H1 (cell line): ENCODE measurements around the gene FAM114A2. TPM values are rescaled to one million over a fixed set of nuclear protein-coding genes. Genes with fewer than 3 reads are reported as not detected.

Experiments
- CTCF ChIA-PET: fragments of 300-600 bp; sonication (Branson Sonifier 250); formaldehyde crosslinking; loops from one replicate; lab custom pipeline; 2021; ENCODE audit not compliant: partially characterized antibody; lab: Charles Lee
- POLR2A ChIA-PET: fragments of 300-600 bp; sonication (Branson Sonifier 250); formaldehyde crosslinking; loops from one replicate; lab custom pipeline; 2021; ENCODE audit warnings: inconsistent platforms; ENCODE audit not compliant: partially characterized antibody; lab: Charles Lee
- DNase-seq, 2 experiments: peaks; one replicate each; pipeline versions ENCODE4 v3.0.0 to v3.0.0-alpha.2; 2010 to 2022; ENCODE audit warnings: low spot score in 2 of 2, low read depth in 1 of 2, mixed read lengths in 1 of 2
- FAIRE-seq: peaks from 2 replicates; lab custom pipeline; 2011; peaks lifted over from hg19 to GRCh38; lab: Jason Lieb, UNC
- H2AFZ ChIP-seq: 2 replicates; pipeline ENCODE4 v1.8.1; 2012; ENCODE audit warnings: low read length, inconsistent platforms
- H2AK5ac ChIP-seq: 2 replicates; pipeline ENCODE4 v1.6.1; 2013; ENCODE audit warnings: low read depth, low read length
- H2BK120ac ChIP-seq: replicated peaks from 2 replicates; pipeline ENCODE3; 2013; ENCODE audit warnings: low read depth, low read length, inconsistent platforms
- H2BK12ac ChIP-seq: 2 replicates; pipeline ENCODE4 v1.6.1; 2013; ENCODE audit warnings: low read depth, low read length
- H2BK15ac ChIP-seq: 2 replicates; pipeline ENCODE4 v1.6.1; 2013; ENCODE audit warnings: low read length
- H2BK20ac ChIP-seq: 2 replicates; pipeline ENCODE4 v1.6.1; 2013; ENCODE audit warnings: low read length
- H2BK5ac ChIP-seq: 2 replicates; pipeline ENCODE4 v1.6.1; 2013; ENCODE audit warnings: low read depth, low read length
- H3K14ac ChIP-seq: 2 replicates; pipeline ENCODE4 v1.6.1; 2013; ENCODE audit warnings: inconsistent platforms; ENCODE audit not compliant: insufficient read length
- H3K18ac ChIP-seq: 2 replicates; pipeline ENCODE4 v1.6.1; 2013; ENCODE audit warnings: low read length; ENCODE audit errors: extremely low read depth
- H3K23ac ChIP-seq: 2 replicates; pipeline ENCODE4 v1.6.1; 2013; ENCODE audit warnings: inconsistent platforms; ENCODE audit not compliant: insufficient read length
- H3K23me2 ChIP-seq: 2 replicates; pipeline ENCODE4 v1.6.1; 2013; ENCODE audit warnings: low read depth, low read length
- H3K27ac ChIP-seq: 2 replicates; pipeline ENCODE4 v1.6.1; 2011; ENCODE audit warnings: low read depth, low read length, inconsistent platforms
- H3K27me3 ChIP-seq, 4 experiments: replicated peaks in 1 of 4; 1 replicate in 1 of 4; 2 replicates in 3 of 4; pipeline versions ENCODE4 v1.6.1 to v1.8.1; 2011 to 2013; ENCODE audit warnings: low read length in 3 of 4, mild to moderate bottlenecking in 3 of 4, inconsistent platforms in 2 of 4, mixed read lengths in 2 of 4, moderate library complexity in 1 of 4; ENCODE audit not compliant: control insufficient read depth in 3 of 4, insufficient read depth in 3 of 4; ENCODE audit errors: extremely low read depth in 1 of 4
- H3K36me3 ChIP-seq, 4 experiments: 2 replicates each; pipeline versions ENCODE4 v1.6.1 to v1.8.1; 2011 to 2013; ENCODE audit warnings: mild to moderate bottlenecking in 4 of 4, low read length in 3 of 4, moderate library complexity in 2 of 4, control low read depth in 1 of 4, inconsistent platforms in 1 of 4; ENCODE audit not compliant: insufficient read depth in 4 of 4, control insufficient read depth in 2 of 4
- H3K4ac ChIP-seq: replicated peaks from 2 replicates; pipeline ENCODE3; 2013; ENCODE audit warnings: low read length, low read depth, mixed read lengths, inconsistent platforms; ENCODE audit not compliant: insufficient read length
- H3K4me1 ChIP-seq, 4 experiments: replicated peaks in 1 of 4; 1 replicate in 1 of 4; 2 replicates in 3 of 4; pipeline versions ENCODE4 v1.6.1 to v1.8.1; 2011 to 2013; ENCODE audit warnings: low read length in 3 of 4, inconsistent platforms in 2 of 4, mixed read lengths in 1 of 4; ENCODE audit not compliant: insufficient read depth in 4 of 4, control insufficient read depth in 3 of 4
- H3K4me2 ChIP-seq, 2 experiments: 2 replicates each; pipeline versions ENCODE4 v1.6.1 to v1.8.1; 2011 to 2013; ENCODE audit warnings: low read depth in 2 of 2, low read length in 2 of 2, control low read depth in 1 of 2, inconsistent platforms in 1 of 2, mild to moderate bottlenecking in 1 of 2; ENCODE audit not compliant: insufficient read depth in 1 of 2
- H3K4me3 ChIP-seq, 4 experiments: fragments of 200-600, 300-600 bp in 1 of 4; sonication (generic), shearing (Covaris generic), sonication (Bioruptor Twin) in 1 of 4; 2 replicates each; pipeline versions ENCODE4 v1.5.1 to v1.8.1; 2011 to 2016; ENCODE audit warnings: low read length in 4 of 4, low read depth in 3 of 4, control low read depth in 2 of 4, inconsistent platforms in 2 of 4, mild to moderate bottlenecking in 2 of 4, mixed read lengths in 1 of 4, moderate library complexity in 1 of 4; ENCODE audit not compliant: insufficient read depth in 2 of 4; ENCODE audit errors: extremely low read depth in 1 of 4
- H3K56ac ChIP-seq: replicated peaks from 2 replicates; pipeline ENCODE3; 2013; ENCODE audit warnings: low read depth, mild to moderate bottlenecking, mixed read lengths, low read length, inconsistent platforms; ENCODE audit not compliant: insufficient read length
- H3K79me1 ChIP-seq: 2 replicates; pipeline ENCODE4 v1.6.1; 2013; ENCODE audit warnings: low read depth, low read length, control low read depth
- H3K79me2 ChIP-seq, 2 experiments: 2 replicates each; pipeline versions ENCODE4 v1.6.1 to v1.8.1; 2012 to 2013; ENCODE audit warnings: low read length in 2 of 2, mild to moderate bottlenecking in 2 of 2, inconsistent platforms in 1 of 2; ENCODE audit not compliant: insufficient read depth in 2 of 2, control insufficient read depth in 1 of 2
- H3K9ac ChIP-seq, 4 experiments: replicated peaks in 1 of 4; 1 replicate in 1 of 4; 2 replicates in 3 of 4; pipeline versions ENCODE4 v1.6.1 to v1.8.1; 2011 to 2013; ENCODE audit warnings: low read depth in 3 of 4, low read length in 3 of 4, control low read depth in 2 of 4, mild to moderate bottlenecking in 2 of 4, moderate library complexity in 2 of 4, inconsistent platforms in 1 of 4; ENCODE audit errors: extremely low read depth in 1 of 4
- H3K9me3 ChIP-seq, 2 experiments: 2 replicates each; pipeline versions ENCODE4 v1.6.1 to v1.8.1; 2012 to 2013; ENCODE audit warnings: mild to moderate bottlenecking in 2 of 2, moderate library complexity in 2 of 2, control low read depth in 1 of 2, inconsistent platforms in 1 of 2, low read depth in 1 of 2, low read length in 1 of 2, mixed read lengths in 1 of 2; ENCODE audit not compliant: insufficient read depth in 2 of 2
- H4K20me1 ChIP-seq, 2 experiments: replicated peaks in 1 of 2; 2 replicates each; pipeline versions ENCODE3 to v1.8.1; 2011 to 2013; ENCODE audit warnings: inconsistent platforms in 2 of 2, low read length in 2 of 2, mild to moderate bottlenecking in 1 of 2; ENCODE audit not compliant: insufficient read depth in 2 of 2, control insufficient read depth in 1 of 2
- H4K5ac ChIP-seq: 2 replicates; pipeline ENCODE4 v1.6.1; 2013; ENCODE audit warnings: low read length, low read depth, mixed read lengths, inconsistent platforms; ENCODE audit not compliant: insufficient read length
- H4K8ac ChIP-seq: 2 replicates; pipeline ENCODE4 v1.8.0; 2013; ENCODE audit warnings: mild to moderate bottlenecking, moderate library complexity, low read length, inconsistent platforms; ENCODE audit not compliant: insufficient read depth; ENCODE audit errors: extremely low read depth
- H4K91ac ChIP-seq: replicated peaks from 2 replicates; pipeline ENCODE3; 2013; ENCODE audit warnings: low read length, mixed read lengths, inconsistent platforms; ENCODE audit not compliant: insufficient read length
- ASH2L ChIP-seq: fragments of 200-600, 300-600 bp; sonication (generic); IDR thresholded peaks from one replicate; pipeline ENCODE4 v1.7.1; 2017; ENCODE audit warnings: low read length
- BCL11A ChIP-seq, 2 experiments: IDR thresholded peaks; one replicate each; pipeline ENCODE4 v1.6.1; 2011; ENCODE audit warnings: low read depth in 2 of 2, low read length in 2 of 2, mild to moderate bottlenecking in 2 of 2
- BRCA1 ChIP-seq: IDR thresholded peaks from 2 replicates; pipeline ENCODE4 v1.6.1; 2012; ENCODE audit warnings: low read depth, low read length, improper control_type of control experiment
- CEBPB ChIP-seq: IDR thresholded peaks from 2 replicates; pipeline ENCODE4 v1.6.1; 2012; ENCODE audit warnings: low read depth, low read length
- EGR1 ChIP-seq: IDR thresholded peaks from 2 replicates; pipeline ENCODE4 v1.6.1; 2011; ENCODE audit warnings: low read depth, low read length, borderline replicate concordance
- EZH2 ChIP-seq: fragments of 200-600 bp; sonication (generic); IDR thresholded peaks from 2 replicates; pipeline ENCODE4 v1.7.1; 2012; ENCODE audit warnings: low read depth, mild to moderate bottlenecking, moderate library complexity, low read length, inconsistent platforms; ENCODE audit not compliant: severe bottlenecking
- FOSL1 ChIP-seq: IDR thresholded peaks from 2 replicates; pipeline ENCODE4 v1.6.1; 2011; ENCODE audit warnings: mild to moderate bottlenecking, low read depth, low read length, moderate library complexity; ENCODE audit not compliant: insufficient read depth
- GABPA ChIP-seq: IDR thresholded peaks from 2 replicates; pipeline ENCODE4 v1.6.1; 2011; ENCODE audit warnings: mild to moderate bottlenecking, low read length, moderate library complexity, borderline replicate concordance; ENCODE audit not compliant: insufficient read depth
- SP4 ChIP-seq: IDR thresholded peaks from 2 replicates; pipeline ENCODE4 v1.6.1; 2012; ENCODE audit warnings: low read length, inconsistent platforms
- SUZ12 ChIP-seq: fragments of 200-600 bp; sonication (generic); IDR thresholded peaks from 2 replicates; pipeline ENCODE4 v1.6.1; 2012; ENCODE audit warnings: mild to moderate bottlenecking, inconsistent platforms, low read length, moderate library complexity, mixed read lengths
- TAF1 ChIP-seq: IDR thresholded peaks from 2 replicates; pipeline ENCODE4 v1.6.1; 2011; ENCODE audit warnings: mild to moderate bottlenecking, low read depth, low read length
- TEAD4 ChIP-seq: IDR thresholded peaks from 2 replicates; pipeline ENCODE4 v1.6.1; 2012; ENCODE audit warnings: low read depth, low read length, inconsistent platforms, mixed read lengths
- WGBS, 2 experiments: shearing (Covaris generic) in 1 of 2; methylation state at CpG; one replicate each; pipeline versions ENCODE4 v1.1.6 to v1.1.7; 2013 to 2015; ENCODE audit warnings: low lambda C conversion rate in 2 of 2, mixed read lengths in 2 of 2, inconsistent platforms in 1 of 2, low coverage in 1 of 2, missing lambda C conversion rate in 1 of 2; ENCODE audit not compliant: insufficient replicate concordance in 2 of 2, insufficient coverage in 1 of 2, insufficient read length in 1 of 2; ENCODE audit errors: extremely low coverage in 1 of 2, missing lambda C conversion rate in 1 of 2; 5-methylcytosine and 5-hydroxymethylcytosine counted together
- polyA plus RNA-seq, 7 experiments: library from polyadenylated mRNA; depleted of rRNA in 3 of 7; stranded (reverse) in 5 of 7; unstranded in 2 of 7; fragments of >200 nt in 5 of 7; fragments of 200-250 nt in 2 of 7; gene quantifications; 1 replicate in 5 of 7; 2 replicates in 1 of 7; 4 replicates in 1 of 7; pipeline versions ENCODE4 v1.2.1 to v1.2.3, GENCODE V29; 2011 to 2013; ENCODE audit warnings: missing spikeins in 2 of 7, mixed read lengths in 2 of 7
- total RNA-seq: library from RNA; stranded (reverse); fragmentation: NEBNext Ultra II Directional; extraction: Animal tissue kit (Norgen Biotek cat#: 25700); gene quantifications from 2 replicates; pipeline ENCODE4 v1.2.1, GENCODE V29; 2021
- TF ChIP-seq, protein P1 (sequence below): IDR thresholded peaks from 2 replicates; pipeline ENCODE4 v1.6.1; 2012; ENCODE audit warnings: low read length, inconsistent platforms

FAM114A2 gene
- total and polyA plus RNA-seq, 2 of the 8 experiments (the other 6 are each of a cell fraction or from before 2014, with no cell fraction given), result 3.8 to 9.2 TPM

GRCh38 chr5:154002511-154003020 lies 36.1 kb downstream of the FAM114A2 start:
- WGBS, 2 experiments, result 83% methylated on average over 7 of the region's 7 CpGs; no CpG with 5 or more reads in 1 of the 2 experiments
- Histone ChIP-seq H3K56ac (no peak overlapping the region), H2BK20ac (no peak overlapping the region), H3K14ac (no peak overlapping the region), H4K91ac (no peak overlapping the region), H3K23me2 (no peaks in the 10 kb centered on the region), H3K27ac (no peak overlapping the region), H3K79me2 (no peaks in the 10 kb centered on the region), H3K18ac (no peak overlapping the region), H2BK15ac (no peak overlapping the region), H3K4me1 (no peaks in the 10 kb centered on the region), H4K8ac (no peak overlapping the region), H2BK5ac (no peak overlapping the region), H3K27me3 (no peaks in the 10 kb centered on the region), H3K36me3 (no peaks in the 10 kb centered on the region), H2BK120ac (no peak overlapping the region), H4K5ac (no peak overlapping the region), H3K9me3 (no peaks in the 10 kb centered on the region; a peak in 1 of 4 replicates), H3K4me2 (no peak overlapping the region), H3K9ac (no peak overlapping the region), H4K20me1 (no peaks in the 10 kb centered on the region), H2BK12ac (no peak overlapping the region), H2AK5ac (no peak overlapping the region), H3K79me1 (no peaks in the 10 kb centered on the region), H3K23ac (no peak overlapping the region), H3K4me3 (no peak overlapping the region), H2AFZ (no peak overlapping the region), H3K4ac (no peak overlapping the region)
- FAIRE-seq, result no peak
- CTCF ChIA-PET, result interaction anchor here (0.5 kb wide), 1 partner anchor 644 kb away, joined by 5 read pairs; no protein-coding TSS in a partner anchor
- no peak for DNase-seq
- POLR2A ChIA-PET, result interaction anchor here (0.6 kb wide), 1 partner anchor 137 kb away, joined by 4 read pairs; no protein-coding TSS in a partner anchor
- no peak for TF ChIP-seq ASH2L
- no peak for TF ChIP-seq BRCA1
- TF ChIP-seq SP4, result no peak
- no peak for TF ChIP-seq EZH2
- TF ChIP-seq, protein P1, sequence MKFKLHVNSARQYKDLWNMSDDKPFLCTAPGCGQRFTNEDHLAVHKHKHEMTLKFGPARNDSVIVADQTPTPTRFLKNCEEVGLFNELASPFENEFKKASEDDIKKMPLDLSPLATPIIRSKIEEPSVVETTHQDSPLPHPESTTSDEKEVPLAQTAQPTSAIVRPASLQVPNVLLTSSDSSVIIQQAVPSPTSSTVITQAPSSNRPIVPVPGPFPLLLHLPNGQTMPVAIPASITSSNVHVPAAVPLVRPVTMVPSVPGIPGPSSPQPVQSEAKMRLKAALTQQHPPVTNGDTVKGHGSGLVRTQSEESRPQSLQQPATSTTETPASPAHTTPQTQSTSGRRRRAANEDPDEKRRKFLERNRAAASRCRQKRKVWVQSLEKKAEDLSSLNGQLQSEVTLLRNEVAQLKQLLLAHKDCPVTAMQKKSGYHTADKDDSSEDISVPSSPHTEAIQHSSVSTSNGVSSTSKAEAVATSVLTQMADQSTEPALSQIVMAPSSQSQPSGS, result no peak
- TF ChIP-seq EGR1, result no peak
- no peak for TF ChIP-seq CEBPB
- TF ChIP-seq BCL11A (IDR thresholded peaks at IDR 0.05; ENCODE audit: low read depth in 2 of 2, low read length in 2 of 2), result no peak
- TF ChIP-seq TAF1, result no peak
- no peak for TF ChIP-seq FOSL1
- no peak for TF ChIP-seq GABPA
- TF ChIP-seq TEAD4, result no peak
- TF ChIP-seq SUZ12, result no peak
